DMS53 treated with DMSO at 0.1 percent for 48 hours (cell line): ENCODE data around the gene FER1L5.
"Not testable (repeated sequence)": the region's sequence is repeated elsewhere in the genome, so short reads cannot be mapped to it uniquely, and the experiment has no call there.

Experiments used
- DNase-seq: peaks from one replicate; lab custom pipeline; 2025; ENCODE audit not compliant: unreplicated experiment; lab: John Stamatoyannopoulos, UW

Gene FER1L5

GRCh38 chr2:96633641-96634040 is 8.9 kb upstream of the FER1L5 start:
- DNase-seq: no peak

- no peak for DNase-seq
Measured at GRCh38 chr2:96636551-96637171, 5.9 kb upstream of the FER1L5 start.

- DNase-seq: peak; percentile 71
Measured at GRCh38 chr2:96637385-96638143, 5.0 kb upstream of the FER1L5 start.

GRCh38 chr2:96638144-96639121 is 4.1 kb upstream of the FER1L5 start, which contains the start of gene KANSL3:
KANSL3 (minus strand) TSS chr2:96638312; CDS start chr2:96637135, 1,177 bp downstream.
- peak; percentile 94 for DNase-seq

GRCh38 chr2:96647681-96648080 is 5.1 kb downstream of the FER1L5 start:
- DNase-seq: no peak

GRCh38 chr2:96648306-96648930 is 5.9 kb downstream of the FER1L5 start:
- DNase-seq: no peak

GRCh38 chr2:96649342-96649741 is 6.8 kb downstream of the FER1L5 start:
- no peak for DNase-seq

GRCh38 chr2:96651793-96652192 is 9.2 kb downstream of the FER1L5 start:
- no peak for DNase-seq

- DNase-seq: not testable (repeated sequence)
Measured at GRCh38 chr2:96654791-96655190, 12.2 kb downstream of the FER1L5 start.

- DNase-seq: no peak
Measured at GRCh38 chr2:96655526-96655925, 13.0 kb downstream of the FER1L5 start.

- DNase-seq: no peak
Measured at GRCh38 chr2:96656540-96656939, 14.0 kb downstream of the FER1L5 start.

GRCh38 chr2:96661324-96661723 is 18.8 kb downstream of the FER1L5 start:
- DNase-seq: no peak

GRCh38 chr2:96662360-96662759 is 19.8 kb downstream of the FER1L5 start:
- no peak for DNase-seq

- DNase-seq: no peak
Measured at GRCh38 chr2:96663177-96663576, 20.6 kb downstream of the FER1L5 start.

- no peak for DNase-seq
Measured at GRCh38 chr2:96663829-96664228, 21.3 kb downstream of the FER1L5 start.

GRCh38 chr2:96664366-96664925 is 21.9 kb downstream of the FER1L5 start:
- DNase-seq: no peak

- DNase-seq: no peak
Measured at GRCh38 chr2:96665083-96665569, 22.6 kb downstream of the FER1L5 start.

- DNase-seq: not testable (repeated sequence)
Measured at GRCh38 chr2:96665717-96666116, 23.2 kb downstream of the FER1L5 start.

GRCh38 chr2:96668771-96669170 is 26.2 kb downstream of the FER1L5 start:
- DNase-seq: no peak

GRCh38 chr2:96669539-96670215 is 27.1 kb downstream of the FER1L5 start:
- no peak for DNase-seq
